ENCODE data around the gene PCDHGA4. TPM values are rescaled to one million over a fixed set of nuclear protein-coding genes. Genes with fewer than 3 reads are reported as not detected.

The PCDHGA4 gene
- total and polyA plus RNA-seq, 2 donors (not counting 1 experiment from before 2014, with no cell fraction given) = 0.13 to 1.1 TPM

GRCh38 chr5:141356950-141357349, 2.1 kb downstream of the PCDHGA4 start:
- H3K9ac ChIP-seq (ENCODE audit: low read length) = no peak overlapping the region

More at GRCh38 chr5:141356950-141357349, 2.1 kb downstream of the PCDHGA4 start:
- Mint-ChIP-seq H3K9me3 (ENCODE audit: insufficient read depth) (peaks cover 9% of the 10 kb centered on the region), H3K4me1 (peaks cover 2% of the 10 kb centered on the region), H3K27ac (no peak overlapping the region), H3K27me3 (peaks cover 55% of the 10 kb centered on the region), H3K4me3 (no peak overlapping the region)
- ChIA-PET CTCF (no interaction called here), POLR2A (no interaction called here)
- intact Hi-C loops (cut with micrococcal nuclease) = no loop called here
- no peak for ATAC-seq (ENCODE audit: low read depth)
- Histone ChIP-seq H3K4me2 (replicated peaks; ENCODE audit: low read depth, low read length, poor library complexity, severe bottlenecking) (no peak overlapping the region), H3K4me1 (ENCODE audit: control insufficient read depth in 2 of 2, insufficient read depth in 2 of 2, low read length in 2 of 2) (no peaks in the 10 kb centered on the region), H3K36me3 (replicated peaks in 1 of 2; ENCODE audit: control extremely low read depth in 1 of 2, control insufficient read depth in 1 of 2, extremely low read depth in 1 of 2, insufficient read depth in 2 of 2, low read length in 1 of 2) (no peaks in the 10 kb centered on the region), H3K27ac (ENCODE audit: low read length in 2 of 2) (no peak overlapping the region), H3K9me3 (ENCODE audit: control extremely low read depth in 1 of 3, control insufficient read depth in 2 of 3, insufficient read depth in 1 of 3, low read length in 2 of 3) (peaks cover 4 to 50% (median 28%) of the 10 kb centered on the region in 3 donors), H2AFZ (ENCODE audit: insufficient read depth, low read depth, low read length, poor library complexity, severe bottlenecking) (no peak overlapping the region), H3K4me3 (ENCODE audit: control extremely low read depth in 1 of 5, extremely low read depth in 1 of 5, insufficient read depth in 1 of 5, low read depth in 2 of 5, low read length in 4 of 5) (no peak overlapping the region), H4K20me1 (ENCODE audit: control insufficient read depth, insufficient read depth, low read length, poor library complexity, severe bottlenecking) (no peaks in the 10 kb centered on the region), H3K27me3 (replicated peaks in 1 of 4; ENCODE audit: control extremely low read depth in 1 of 4, control insufficient read depth in 3 of 4, insufficient read depth in 4 of 4, low read length in 3 of 4) (peaks cover 0 to 57% (median 30%) of the 10 kb centered on the region in 4 experiments), H3K79me2 (ENCODE audit: control insufficient read depth, insufficient read depth, low read length) (no peaks in the 10 kb centered on the region)
- WGBS (ENCODE audit: insufficient coverage) = 54% methylated on average over 19 of the region's 19 CpGs
- TF ChIP-seq CTCF (IDR thresholded peaks at IDR 0.05) (no peak), EZH2 (IDR thresholded peaks at IDR 0.05; ENCODE audit: borderline replicate concordance, insufficient read depth, low read depth, low read length, poor library complexity, severe bottlenecking) (no peak)
- DNase-seq = no peak
